NCI-H82 treated with DMSO at 0.1 percent for 48 hours (cell line): ENCODE data around the gene TYW1B.
"Not testable (repeated sequence)": the region's sequence is repeated elsewhere in the genome, so short reads cannot be mapped to it uniquely, and the experiment has no call there.

Experiments used
- DNase-seq: peaks from one replicate; lab custom pipeline; 2025; ENCODE audit not compliant: unreplicated experiment; lab: John Stamatoyannopoulos, UW

Gene TYW1B

DNA sequence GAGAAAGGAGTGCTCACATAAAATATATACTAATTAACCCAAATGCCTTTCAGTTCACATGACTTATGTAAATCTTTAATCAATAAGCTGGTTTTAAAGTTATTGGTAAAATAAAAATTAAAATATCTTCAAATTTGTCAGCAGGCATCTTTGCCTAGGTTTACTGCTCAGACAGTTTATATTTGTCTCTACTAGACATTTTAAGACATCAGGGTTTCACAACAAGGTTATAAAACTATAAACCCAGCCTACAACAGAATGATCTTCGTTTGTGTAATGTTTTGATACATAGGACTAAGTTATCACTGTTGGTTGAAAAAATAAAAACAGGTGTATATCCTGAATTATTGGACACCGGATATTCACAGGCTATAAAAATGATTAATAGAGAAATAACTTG, 67.4 kb downstream of the TYW1B start:
- no peak for DNase-seq

DNA sequence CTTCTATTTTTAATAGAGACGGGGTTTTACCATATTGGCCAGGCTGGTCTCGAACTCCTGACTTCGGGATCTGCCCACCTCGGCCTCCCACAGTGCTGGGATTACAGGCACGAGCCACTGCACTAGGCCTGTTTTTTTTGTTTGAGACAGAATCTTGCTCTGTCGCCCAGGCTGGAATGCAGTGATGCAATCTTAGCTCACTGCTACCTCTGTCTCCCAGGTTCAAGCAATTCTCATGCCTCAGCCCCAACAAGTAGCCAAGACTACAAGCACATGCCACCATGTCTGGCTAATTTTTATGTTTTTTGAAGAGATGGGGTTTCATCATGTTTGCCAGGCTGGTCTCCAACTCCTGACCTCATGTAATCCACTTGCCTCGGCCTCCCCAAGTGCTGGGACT, 73.7 kb downstream of the TYW1B start:
- DNase-seq, result no peak

DNA sequence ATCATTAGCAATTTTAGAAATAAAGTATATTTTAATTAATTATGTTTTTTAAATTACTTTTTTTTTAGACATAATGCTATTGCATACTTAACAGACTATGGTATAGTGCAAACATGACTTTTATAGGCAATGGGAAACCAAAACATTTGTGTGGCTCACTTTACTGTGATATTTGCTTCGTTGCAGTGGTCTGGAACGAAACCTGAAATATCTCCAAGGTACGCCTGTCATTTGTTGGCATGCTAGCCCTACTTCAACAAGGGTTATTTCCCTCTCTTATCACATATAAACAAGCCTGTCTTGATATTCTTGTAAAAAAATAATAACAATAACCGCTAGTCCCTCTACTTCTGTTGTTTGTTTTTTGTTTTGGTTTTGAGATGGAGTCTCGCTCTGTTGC, 74.2 kb downstream of the TYW1B start:
- no peak for DNase-seq

DNA sequence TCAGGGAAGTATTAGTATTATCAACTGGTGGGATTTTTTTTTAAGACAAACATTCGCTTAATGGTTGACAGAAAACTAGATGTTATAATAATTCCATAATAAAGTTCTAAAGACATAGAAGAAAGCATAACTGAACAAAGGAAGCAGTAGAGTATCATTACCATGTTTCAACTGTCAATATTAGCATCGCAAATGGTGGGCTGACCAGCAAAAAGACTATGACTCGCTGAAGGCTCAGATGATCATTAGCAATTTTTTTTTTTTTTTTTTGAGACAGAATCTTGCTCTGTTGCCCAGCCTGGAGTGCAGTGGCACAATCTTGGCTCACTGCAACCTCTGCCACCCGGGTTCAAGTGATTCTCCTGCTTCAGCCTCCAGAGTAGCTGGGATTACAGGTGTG, 74.8 kb downstream of the TYW1B start:
- not testable (repeated sequence) for DNase-seq

DNA sequence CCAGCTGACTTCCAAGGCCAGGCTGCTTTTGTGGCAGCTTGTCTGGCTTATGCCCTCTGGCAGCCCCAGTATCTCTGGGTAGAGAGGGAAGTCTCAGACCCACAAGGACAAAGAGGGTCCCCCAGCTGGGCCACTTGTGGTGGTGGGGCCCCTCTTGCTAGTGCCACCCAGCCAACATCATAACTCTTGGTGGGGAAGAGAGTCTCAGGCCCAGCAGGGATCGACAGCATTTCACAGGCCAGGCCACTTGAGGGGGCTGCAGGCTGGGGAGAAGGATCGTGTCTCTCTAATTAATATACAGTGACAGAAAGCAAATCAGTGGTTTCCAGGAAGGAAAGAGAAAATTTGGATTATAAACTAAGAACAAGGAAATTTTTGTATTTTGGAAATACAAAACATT, 76.0 kb downstream of the TYW1B start:
- no peak for DNase-seq

DNA sequence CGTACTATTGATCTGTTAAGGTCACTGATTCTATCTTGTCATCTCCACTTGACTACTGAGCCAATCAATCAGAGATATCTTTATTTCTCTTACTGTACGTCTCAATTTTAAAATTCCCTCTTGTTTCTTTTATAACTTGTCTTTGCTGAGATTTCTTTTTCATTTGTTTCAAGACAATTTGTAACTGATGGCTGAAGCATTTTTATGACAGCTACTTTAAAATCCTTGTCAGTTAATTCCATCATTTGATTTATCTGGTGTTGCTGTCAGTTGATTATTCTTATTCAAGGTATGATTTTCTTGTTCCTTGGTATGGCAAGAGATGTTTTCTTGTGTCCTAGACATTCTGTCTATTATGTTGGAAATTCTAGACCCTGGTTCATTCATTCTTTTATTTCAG, 76.6 kb downstream of the TYW1B start:
- no peak for DNase-seq

DNA sequence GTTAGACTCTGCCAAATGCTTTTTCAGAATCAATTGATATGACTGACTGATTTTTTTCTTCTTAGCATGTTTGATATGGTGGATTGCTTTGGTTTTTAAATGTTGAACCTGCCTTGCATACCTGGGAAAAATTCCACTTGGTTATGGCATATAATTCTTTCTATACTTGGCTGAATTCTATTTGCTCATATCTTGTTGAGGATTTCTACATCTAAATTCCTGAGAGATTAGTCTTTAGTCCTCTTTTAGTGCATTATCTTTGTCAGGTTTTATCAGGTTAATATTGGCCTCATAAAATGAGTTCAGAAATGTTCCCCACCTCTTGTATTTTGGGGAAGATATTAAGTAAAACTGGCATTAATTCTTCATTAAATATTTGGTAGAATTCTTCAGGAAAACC, 79.4 kb downstream of the TYW1B start:
- not testable (repeated sequence) for DNase-seq

DNA sequence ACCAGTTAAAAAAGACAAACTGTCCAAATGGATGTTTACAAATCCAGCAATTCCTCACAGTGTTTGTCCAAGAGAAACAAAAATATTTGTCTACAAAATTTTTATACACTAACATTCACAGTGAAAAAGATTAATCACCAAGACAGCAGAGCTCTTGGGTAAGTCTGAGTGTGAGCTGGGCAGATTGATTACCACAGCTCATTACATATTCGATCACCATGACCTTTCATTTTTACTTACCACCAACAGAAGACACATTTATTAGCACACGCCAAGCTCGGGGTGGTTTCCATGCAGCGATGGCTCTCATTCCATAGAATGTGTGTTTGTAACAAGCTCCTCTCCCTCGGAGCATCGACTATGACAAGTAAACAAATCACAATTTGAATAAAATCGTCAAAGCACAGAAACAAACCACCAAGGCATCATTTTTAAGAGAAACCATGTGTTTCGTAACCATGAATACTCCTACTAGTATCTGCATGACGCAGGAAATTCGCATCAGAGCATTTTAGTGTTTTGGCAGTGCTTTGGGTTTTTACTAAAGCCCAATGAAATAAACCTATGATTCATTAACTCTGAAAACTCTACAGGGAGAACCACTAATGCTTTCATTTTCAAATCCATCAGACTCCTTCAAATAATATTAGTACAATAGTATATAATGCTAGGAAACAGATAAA, 83.6 kb downstream of the TYW1B start:
- DNase-seq, result not testable (repeated sequence)

DNA sequence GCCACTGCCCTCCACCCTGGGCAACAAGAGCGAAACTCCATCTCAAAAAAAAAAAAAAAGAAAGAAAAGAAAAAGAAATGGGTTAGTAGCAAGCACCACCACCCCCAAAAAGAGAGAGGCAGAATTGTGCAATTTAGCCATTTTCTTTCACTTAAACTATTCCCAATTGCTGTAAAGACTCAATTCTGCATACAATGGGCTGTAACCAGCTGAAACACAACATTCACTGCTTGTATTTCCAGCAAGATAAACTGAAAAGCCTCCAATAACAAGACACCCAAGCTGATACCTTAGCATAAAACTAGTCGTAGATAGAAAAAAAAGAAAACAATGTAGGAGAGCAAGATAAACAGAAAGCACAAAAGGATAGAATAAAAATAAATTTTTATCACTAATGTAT, 84.2 kb downstream of the TYW1B start:
- not testable (repeated sequence) for DNase-seq

DNA sequence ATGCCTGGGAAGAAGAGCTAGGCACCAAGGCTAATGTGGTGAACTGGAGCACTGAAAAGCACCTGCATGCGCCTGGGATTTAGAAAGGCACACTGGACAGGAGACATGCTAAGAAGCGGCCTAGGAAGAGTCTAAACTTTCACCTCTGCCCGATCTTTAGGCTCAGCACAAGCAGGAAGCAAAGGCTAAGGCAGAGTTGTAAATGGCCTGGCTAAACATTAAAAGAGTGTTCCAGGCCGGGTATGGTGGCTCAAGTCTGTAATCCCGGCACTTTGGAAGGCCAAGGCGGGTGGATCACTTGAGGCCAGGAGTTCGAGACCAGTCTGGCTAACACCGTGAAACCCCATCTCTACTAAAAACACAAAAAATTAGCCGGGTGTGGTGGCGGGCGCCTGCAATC, 88.3 kb downstream of the TYW1B start:
- not testable (repeated sequence) for DNase-seq

DNA sequence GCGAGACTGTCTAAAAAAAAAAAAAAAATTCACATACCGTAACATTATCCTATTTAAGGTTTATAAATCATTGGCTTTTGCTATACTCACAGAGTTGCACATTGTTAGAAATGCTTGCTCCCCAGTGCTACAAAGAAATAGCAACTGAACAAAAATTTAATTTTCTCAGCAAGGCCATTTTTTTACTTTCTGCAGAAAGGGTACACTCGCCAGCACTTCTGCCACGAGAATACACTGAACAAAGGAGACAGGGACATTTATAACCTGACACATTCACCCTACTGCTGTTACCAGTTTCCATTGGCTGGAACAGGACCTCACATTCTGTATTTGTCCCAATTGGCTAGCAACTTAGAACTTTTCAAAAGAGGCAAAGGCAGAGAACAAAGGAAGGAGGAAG, 92.1 kb downstream of the TYW1B start:
- DNase-seq, result not testable (repeated sequence)

DNA sequence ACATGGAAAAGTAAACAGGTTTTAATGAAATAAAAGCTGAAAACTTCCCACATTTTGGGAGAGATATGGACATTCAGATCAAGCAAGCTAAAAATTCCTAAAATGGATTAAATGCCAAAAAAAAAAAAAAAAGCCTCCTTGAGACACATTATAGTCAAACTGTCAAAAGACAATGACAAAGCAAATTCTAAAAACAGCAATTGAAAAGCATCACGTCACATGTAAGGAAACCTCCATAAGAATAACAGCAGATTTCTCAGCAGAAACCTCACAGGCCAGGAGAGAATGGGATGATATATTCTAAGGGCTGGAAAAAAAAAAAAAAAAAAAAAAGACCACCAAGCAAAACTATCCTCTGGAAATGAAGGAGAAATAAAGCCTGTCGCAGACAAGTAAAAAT, 97.2 kb downstream of the TYW1B start:
- DNase-seq, result not testable (repeated sequence)

DNA sequence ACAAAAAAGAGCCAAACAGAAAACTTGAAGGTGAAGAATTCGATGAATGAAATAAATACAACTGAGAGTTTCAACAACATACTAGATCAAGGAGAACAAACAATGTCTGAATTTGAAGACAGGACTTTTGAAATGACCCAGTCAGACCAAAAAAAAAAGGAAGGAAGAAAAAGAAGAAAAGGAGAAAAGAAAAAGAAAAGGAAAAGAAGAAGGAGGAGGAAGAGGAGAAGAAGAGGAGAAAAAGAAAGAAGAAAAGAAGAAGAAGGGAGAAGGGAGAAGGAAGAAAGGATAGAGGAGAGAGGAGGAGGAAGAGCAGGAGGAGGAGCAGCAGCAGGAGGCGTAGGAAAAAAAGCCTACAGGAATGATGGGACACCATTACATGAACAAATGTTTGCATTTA, 97.6 kb downstream of the TYW1B start:
- not testable (repeated sequence) for DNase-seq

DNA sequence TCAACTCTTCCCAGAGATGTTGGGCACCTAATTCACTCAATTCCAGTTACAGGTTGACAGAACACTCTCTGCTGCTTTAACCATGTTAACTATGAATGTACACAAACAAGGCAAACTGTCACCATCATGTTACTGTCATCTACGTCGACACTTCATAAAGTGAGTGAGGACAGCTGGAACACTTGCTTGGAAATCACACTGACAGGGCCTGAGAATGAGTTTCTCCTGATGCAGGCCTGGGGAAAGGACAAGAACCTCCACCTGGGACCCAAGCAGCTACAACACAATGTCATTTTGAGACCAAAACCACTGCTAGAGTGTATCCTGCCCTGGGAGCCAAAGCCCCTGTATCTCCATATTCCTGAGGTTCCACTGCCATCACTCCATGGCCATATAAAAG, 98.9 kb downstream of the TYW1B start:
- DNase-seq, result not testable (repeated sequence)

DNA sequence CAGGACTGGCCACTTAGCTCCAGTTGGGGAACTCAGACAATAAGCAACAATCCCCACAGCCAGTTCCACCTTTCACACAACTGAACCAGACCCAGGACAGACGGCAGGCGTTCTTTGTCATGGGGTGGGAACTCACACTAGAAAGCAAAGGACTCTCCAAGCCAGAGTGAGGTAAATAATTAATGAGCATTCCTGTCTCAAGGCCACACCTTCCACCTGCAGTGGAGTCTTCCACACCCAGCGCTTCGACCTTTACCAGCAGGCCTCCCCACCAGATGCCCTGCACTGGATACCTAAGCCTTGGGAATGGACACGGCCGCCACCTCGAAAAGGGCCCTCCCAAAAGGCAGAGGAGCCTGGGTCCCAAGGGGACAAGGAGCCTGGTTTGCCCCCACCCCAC, 105.3 kb downstream of the TYW1B start:
- not testable (repeated sequence) for DNase-seq

DNA sequence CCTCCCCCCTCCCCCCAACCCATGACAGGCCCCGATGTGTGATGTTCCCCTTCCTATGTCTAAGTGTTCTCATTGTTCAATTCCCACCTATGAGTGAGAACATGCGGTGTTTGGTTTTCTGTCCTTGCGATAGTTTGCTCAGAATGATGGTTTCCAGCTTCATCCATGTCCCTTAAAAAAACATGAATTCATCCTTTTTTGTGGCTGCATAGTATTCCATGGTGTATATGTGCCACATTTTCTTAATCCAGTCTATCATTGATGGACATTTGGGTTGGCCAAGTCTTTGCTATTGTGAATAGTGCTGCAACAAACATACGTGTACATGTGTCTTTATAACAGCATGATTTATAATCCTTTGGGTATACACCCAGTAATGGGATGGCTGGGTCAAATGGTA, 107.1 kb downstream of the TYW1B start:
- not testable (repeated sequence) for DNase-seq

DNA sequence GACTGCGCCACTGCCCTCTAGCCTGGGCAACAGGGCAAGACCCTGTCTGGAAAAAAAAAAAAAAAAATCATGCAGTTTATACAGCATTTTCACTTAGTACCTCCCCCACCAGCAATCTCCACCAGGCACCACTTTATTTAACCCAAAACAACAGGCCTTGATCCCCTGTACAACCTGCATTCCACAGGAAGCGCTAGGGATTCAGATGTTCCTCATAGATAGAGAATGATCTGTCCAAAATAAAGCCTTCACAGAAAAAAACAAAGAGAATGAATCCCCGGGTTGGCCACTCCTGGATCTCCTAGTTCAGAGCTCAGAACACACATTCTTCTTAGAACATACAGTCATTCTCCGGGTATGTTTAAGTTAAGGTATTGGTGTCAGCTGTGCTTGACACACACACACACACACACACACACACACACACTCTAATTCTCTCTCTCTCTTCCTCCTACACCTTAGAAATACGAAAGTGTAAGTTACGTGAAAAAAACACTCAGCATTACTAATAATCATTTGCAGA, 110.7 kb downstream of the TYW1B start:
- DNase-seq, result not testable (repeated sequence)

DNA sequence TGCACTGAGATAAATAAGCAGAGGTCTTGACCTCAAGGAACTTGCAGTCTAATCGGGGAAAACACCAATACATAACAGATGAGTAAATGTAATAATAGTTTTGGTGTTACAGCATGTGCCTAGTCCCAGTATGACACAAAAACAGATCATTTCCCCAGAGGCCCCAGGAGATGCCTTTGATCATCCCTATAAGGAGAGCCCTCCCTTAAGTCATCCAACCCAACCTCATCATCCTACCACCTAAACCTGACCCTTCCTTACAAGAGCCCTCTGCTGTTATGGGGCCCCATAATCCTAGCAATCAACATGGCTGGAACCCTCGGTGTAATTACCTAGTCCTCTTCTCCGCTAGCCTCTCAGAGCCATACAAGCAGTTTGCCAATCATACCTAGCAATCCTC, 116.1 kb downstream of the TYW1B start:
- not testable (repeated sequence) for DNase-seq

DNA sequence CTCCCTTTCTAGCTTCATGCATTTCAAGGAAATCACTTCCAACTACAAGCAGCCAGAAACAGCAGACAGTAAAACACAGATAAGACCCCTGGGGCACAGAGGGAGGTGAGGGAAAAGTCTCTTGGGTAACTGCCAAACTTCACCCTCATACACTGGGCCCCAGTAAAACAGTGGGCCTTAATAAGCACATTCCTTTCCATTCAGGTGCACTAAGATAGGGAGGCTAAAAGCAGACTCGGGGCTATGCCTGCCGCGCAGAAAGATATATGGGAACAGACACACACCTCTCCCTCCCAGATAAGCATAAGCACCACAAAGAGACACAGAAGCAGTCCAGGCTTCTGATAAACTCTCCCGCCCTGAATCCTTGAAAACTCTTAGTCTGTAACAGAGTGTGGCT, 117.0 kb downstream of the TYW1B start:
- DNase-seq, result no peak

DNA sequence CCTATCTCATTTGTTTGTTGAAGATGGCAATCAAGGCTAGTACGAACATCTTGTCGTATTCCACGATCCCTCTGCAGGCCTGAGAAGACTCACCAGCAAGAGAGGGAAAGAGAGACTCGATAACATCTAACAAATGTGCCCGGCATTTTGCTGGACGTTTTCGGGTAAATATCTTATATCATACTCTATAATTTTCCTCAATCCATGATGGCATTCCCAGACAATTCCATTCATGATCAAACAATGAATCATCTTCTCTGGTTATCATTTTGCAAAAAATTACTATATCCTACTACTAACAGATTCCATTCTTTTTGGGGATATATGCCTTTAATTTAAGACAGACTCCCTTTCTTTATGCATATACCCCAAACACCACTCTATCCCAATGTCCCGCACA, 118.1 kb downstream of the TYW1B start:
- no peak for DNase-seq

DNA sequence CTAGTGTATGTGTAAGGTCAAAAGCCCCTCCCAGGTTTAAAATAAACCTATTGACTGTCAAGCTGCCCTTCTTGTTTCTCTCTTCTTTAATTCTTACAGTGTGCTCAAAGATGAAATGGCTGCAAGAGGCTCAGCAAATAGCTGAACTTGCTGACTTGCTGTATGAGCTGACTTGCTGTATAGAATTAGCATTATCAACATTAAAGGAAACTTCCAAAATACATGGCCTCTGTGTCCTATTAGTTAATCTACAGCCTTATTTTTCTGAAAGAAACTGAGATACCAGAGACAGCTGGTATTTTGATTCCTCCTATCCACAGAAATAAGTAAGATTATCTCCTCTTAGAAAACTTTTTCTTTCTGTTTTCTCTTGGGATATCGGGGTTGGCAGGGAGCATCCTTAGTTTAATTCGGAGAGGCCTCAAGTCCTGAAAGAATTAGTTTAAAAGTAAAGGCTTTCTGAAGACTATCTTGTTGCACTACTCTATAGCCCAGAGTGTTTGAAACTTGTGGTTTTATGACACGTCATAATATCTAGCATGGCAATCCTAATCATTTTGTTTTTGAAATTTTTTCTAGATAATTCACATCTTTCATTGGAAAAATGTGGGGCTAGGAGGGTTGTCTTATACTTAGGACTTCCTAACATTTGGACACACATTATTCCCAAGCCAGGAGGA, 119.5 kb downstream of the TYW1B start:
- DNase-seq, result not testable (repeated sequence)

DNA sequence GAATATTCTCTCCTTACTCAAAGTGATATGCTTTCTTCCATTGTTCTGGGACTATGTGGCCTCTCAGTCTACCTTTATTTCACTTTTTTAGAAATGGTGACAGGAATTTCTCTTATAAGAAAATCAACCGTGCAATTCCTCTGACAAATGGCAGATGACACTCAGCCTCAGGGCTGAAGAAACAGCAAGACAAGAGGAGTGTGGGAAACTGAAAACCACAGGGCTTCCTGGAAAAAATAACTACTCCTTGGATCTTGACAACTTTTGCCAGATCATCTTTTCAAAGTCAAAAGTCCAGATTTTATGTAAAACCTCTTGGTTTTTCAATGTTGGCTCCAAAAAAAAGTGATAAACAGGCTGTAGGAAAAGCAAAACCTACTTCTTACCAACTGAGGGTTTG, 121.5 kb downstream of the TYW1B start:
- no peak for DNase-seq

DNA sequence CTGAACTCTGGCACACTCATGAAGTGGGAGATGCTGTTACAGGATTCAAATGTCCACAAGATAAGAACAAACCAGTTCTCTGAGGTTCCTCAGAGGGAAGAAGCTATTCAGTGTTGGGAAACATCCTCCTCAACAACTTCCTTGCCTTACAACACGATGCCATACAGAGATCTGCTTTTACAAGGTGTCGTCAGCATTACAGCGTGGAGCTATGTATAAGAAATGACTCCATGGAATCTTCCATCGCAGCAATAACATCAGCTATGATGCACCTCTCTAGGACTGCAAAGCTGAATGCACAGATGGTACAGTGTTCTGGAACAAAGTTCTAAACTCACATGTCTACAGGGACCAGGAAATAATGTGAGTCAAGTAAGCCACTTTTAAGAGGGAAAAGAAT, 122.3 kb downstream of the TYW1B start:
- DNase-seq, result not testable (repeated sequence)
